WTC11 (cell line): Measurements from ENCODE around the gene ST8SIA4. TPM values are rescaled to one million over a fixed set of nuclear protein-coding genes. Genes with fewer than 3 reads are reported as not detected.

Experiments used
- ATAC-seq: fragments of 200-7000 bp; cut with Tn5 transposase; 2 replicates; pipeline ENCODE4 v1.10.0; 2021; ENCODE audit warnings: mild to moderate bottlenecking, moderate library complexity
- CTCF ChIA-PET: fragments of 300-600 bp; sonication (Branson Sonifier 250); formaldehyde crosslinking; loops from one replicate; lab custom pipeline; 2021; ENCODE audit warnings: antibody characterized with exemption; lab: Charles Lee
- POLR2A ChIA-PET: fragments of 350-600 bp; sonication (Branson Sonifier 250); formaldehyde crosslinking; loops from one replicate; lab custom pipeline; 2021; ENCODE audit warnings: antibody characterized with exemption; lab: Charles Lee
- DNase-seq: peaks from one replicate; pipeline ENCODE4 v3.0.0; 2021; ENCODE audit warnings: low spot score
- H3K27ac Mint-ChIP-seq: 2 replicates; pipeline ENCODE4 v1.8.0; 2021; ENCODE audit warnings: mixed read lengths
- H3K27me3 Mint-ChIP-seq: 2 replicates; pipeline ENCODE4 v1.8.0; 2021; ENCODE audit warnings: low read depth, mild to moderate bottlenecking, moderate library complexity, mixed read lengths
- H3K36me3 Mint-ChIP-seq: 2 replicates; pipeline ENCODE4 v1.8.0; 2021; ENCODE audit warnings: mixed read lengths
- H3K4me1 Mint-ChIP-seq: 2 replicates; pipeline ENCODE4 v1.8.0; 2022; ENCODE audit warnings: mixed read lengths
- H3K4me3 Mint-ChIP-seq: 2 replicates; pipeline ENCODE4 v1.8.0; 2021; ENCODE audit warnings: mild to moderate bottlenecking, moderate library complexity, mixed read lengths
- H3K9me3 Mint-ChIP-seq: 2 replicates; pipeline ENCODE4 v1.8.0; 2021; ENCODE audit warnings: mixed read lengths
- CREB1 ChIP-seq: sonication (generic); formaldehyde crosslinking; IDR thresholded peaks from 2 replicates; pipeline ENCODE4 v1.8.0; 2023; ENCODE audit warnings: mild to moderate bottlenecking, missing genetic modification reagents
- FOXJ3 ChIP-seq: sonication (generic); formaldehyde crosslinking; IDR thresholded peaks from 2 replicates; pipeline ENCODE4 v1.9.0; 2021; ENCODE audit warnings: missing genetic modification reagents, mild to moderate bottlenecking, borderline replicate concordance
- GRHL2 ChIP-seq: fragments of 250-450 bp; sonication (Bioruptor Pico); IDR thresholded peaks from 2 replicates; pipeline ENCODE4 v1.8.0; 2022; ENCODE audit warnings: mild to moderate bottlenecking, moderate library complexity; ENCODE audit not compliant: insufficient replicate concordance, severe bottlenecking
- HMGA2 ChIP-seq: fragments of 250-450 bp; sonication (Bioruptor Pico); IDR thresholded peaks from 2 replicates; pipeline ENCODE4 v1.4.0; 2021; ENCODE audit warnings: mild to moderate bottlenecking, moderate library complexity
- KAT7 ChIP-seq: sonication (generic); formaldehyde crosslinking; IDR thresholded peaks from 2 replicates; pipeline ENCODE4 v1.8.1; 2023; ENCODE audit warnings: missing genetic modification reagents, mild to moderate bottlenecking, borderline replicate concordance
- MYBL2 ChIP-seq: sonication (generic); formaldehyde crosslinking; IDR thresholded peaks from 2 replicates; pipeline ENCODE4 v1.8.1; 2023; ENCODE audit warnings: mild to moderate bottlenecking, moderate library complexity, missing genetic modification reagents
- NFATC4 ChIP-seq: fragments of 250-450 bp; sonication (Bioruptor Pico); IDR thresholded peaks from 2 replicates; pipeline ENCODE4 v1.9.0; 2021; ENCODE audit warnings: mild to moderate bottlenecking
- NR3C1 ChIP-seq: sonication (generic); formaldehyde crosslinking; conservative IDR thresholded peaks from 2 replicates; pipeline ENCODE4 v1.8.1; 2023; ENCODE audit warnings: low read depth, mild to moderate bottlenecking, missing genetic modification reagents
- RELA ChIP-seq: sonication (generic); formaldehyde crosslinking; IDR thresholded peaks from 2 replicates; pipeline ENCODE4 v1.8.1; 2022; ENCODE audit warnings: missing genetic modification reagents, mild to moderate bottlenecking, borderline replicate concordance
- TEAD4 ChIP-seq: sonication (generic); formaldehyde crosslinking; IDR thresholded peaks from 2 replicates; pipeline ENCODE4 v1.8.0; 2022; ENCODE audit warnings: mild to moderate bottlenecking, missing genetic modification reagents
- ZNF263 ChIP-seq: sonication (generic); formaldehyde crosslinking; IDR thresholded peaks from 2 replicates; pipeline ENCODE4 v1.8.1; 2022; ENCODE audit warnings: low read depth, mild to moderate bottlenecking, moderate library complexity, missing genetic modification reagents
- ZNF423 ChIP-seq: fragments of 250-450 bp; sonication (Bioruptor Pico); IDR thresholded peaks from 2 replicates; pipeline ENCODE4 v2.1.2; 2022; ENCODE audit warnings: mild to moderate bottlenecking, moderate library complexity
- total RNA-seq: library from RNA; stranded (reverse); gene quantifications from 3 replicates; pipeline ENCODE4 v1.2.3, GENCODE V29; 2021
- TF ChIP-seq, protein P1 (sequence below): fragments of 250-450 bp; sonication (Bioruptor Pico); IDR thresholded peaks from 2 replicates; pipeline ENCODE4 v2.1.2; 2022; ENCODE audit warnings: mild to moderate bottlenecking, moderate library complexity
- TF ChIP-seq, protein P2 (sequence below): sonication (generic); formaldehyde crosslinking; IDR thresholded peaks from 2 replicates; pipeline ENCODE4 v1.8.1; 2023; ENCODE audit warnings: mild to moderate bottlenecking, missing genetic modification reagents
- TF ChIP-seq, protein P3 (sequence below): sonication (generic); formaldehyde crosslinking; IDR thresholded peaks from 2 replicates; pipeline ENCODE4 v1.8.0; 2022; ENCODE audit warnings: mild to moderate bottlenecking, missing genetic modification reagents
- TF ChIP-seq, protein P4 (sequence below): fragments of 250-450 bp; sonication (Bioruptor Pico); IDR thresholded peaks from 2 replicates; pipeline ENCODE4 v1.9.0; 2021; ENCODE audit warnings: mild to moderate bottlenecking
- TF ChIP-seq, protein P5 (sequence below): sonication (generic); formaldehyde crosslinking; conservative IDR thresholded peaks from 2 replicates; pipeline ENCODE4 v1.8.1; 2022; ENCODE audit warnings: mild to moderate bottlenecking, missing genetic modification reagents
- TF ChIP-seq, protein P6 (sequence below): fragments of 250-450 bp; sonication (Bioruptor Pico); conservative IDR thresholded peaks from 2 replicates; pipeline ENCODE4 v1.9.0; 2021; ENCODE audit warnings: mild to moderate bottlenecking

ST8SIA4 gene
- total RNA-seq, 1 experiment from 2014 or later, result 1.3 TPM

- H3K4me1 Mint-ChIP-seq, result peaks cover 25% of the 10 kb centered on the region
- no peaks in the 10 kb centered on the region for H3K36me3 Mint-ChIP-seq
- TF ChIP-seq, protein P1, sequence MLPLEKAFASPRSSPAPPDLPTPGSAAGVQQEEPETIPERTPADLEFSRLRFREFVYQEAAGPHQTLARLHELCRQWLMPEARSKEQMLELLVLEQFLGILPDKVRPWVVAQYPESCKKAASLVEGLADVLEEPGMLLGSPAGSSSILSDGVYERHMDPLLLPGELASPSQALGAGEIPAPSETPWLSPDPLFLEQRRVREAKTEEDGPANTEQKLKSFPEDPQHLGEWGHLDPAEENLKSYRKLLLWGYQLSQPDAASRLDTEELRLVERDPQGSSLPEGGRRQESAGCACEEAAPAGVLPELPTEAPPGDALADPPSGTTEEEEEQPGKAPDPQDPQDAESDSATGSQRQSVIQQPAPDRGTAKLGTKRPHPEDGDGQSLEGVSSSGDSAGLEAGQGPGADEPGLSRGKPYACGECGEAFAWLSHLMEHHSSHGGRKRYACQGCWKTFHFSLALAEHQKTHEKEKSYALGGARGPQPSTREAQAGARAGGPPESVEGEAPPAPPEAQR (CRISPR knock-in tag), result no peak
- TF ChIP-seq FOXJ3 (no peak), NR3C1 (CRISPR knock-in tag) (no peak), TEAD4 (CRISPR knock-in tag) (no peak), CREB1 (CRISPR knock-in tag) (no peak), ZNF263 (CRISPR knock-in tag) (no peak), NFATC4 (no peak), HMGA2 (CRISPR knock-in tag) (no peak), MYBL2 (CRISPR knock-in tag) (no peak), RELA (CRISPR knock-in tag) (no peak), KAT7 (CRISPR knock-in tag) (no peak)
- TF ChIP-seq, protein P2, sequence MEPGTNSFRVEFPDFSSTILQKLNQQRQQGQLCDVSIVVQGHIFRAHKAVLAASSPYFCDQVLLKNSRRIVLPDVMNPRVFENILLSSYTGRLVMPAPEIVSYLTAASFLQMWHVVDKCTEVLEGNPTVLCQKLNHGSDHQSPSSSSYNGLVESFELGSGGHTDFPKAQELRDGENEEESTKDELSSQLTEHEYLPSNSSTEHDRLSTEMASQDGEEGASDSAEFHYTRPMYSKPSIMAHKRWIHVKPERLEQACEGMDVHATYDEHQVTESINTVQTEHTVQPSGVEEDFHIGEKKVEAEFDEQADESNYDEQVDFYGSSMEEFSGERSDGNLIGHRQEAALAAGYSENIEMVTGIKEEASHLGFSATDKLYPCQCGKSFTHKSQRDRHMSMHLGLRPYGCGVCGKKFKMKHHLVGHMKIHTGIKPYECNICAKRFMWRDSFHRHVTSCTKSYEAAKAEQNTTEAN, result no peak
- TF ChIP-seq, protein P3, sequence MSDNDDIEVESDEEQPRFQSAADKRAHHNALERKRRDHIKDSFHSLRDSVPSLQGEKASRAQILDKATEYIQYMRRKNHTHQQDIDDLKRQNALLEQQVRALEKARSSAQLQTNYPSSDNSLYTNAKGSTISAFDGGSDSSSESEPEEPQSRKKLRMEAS (CRISPR knock-in tag), result no peak
- TF ChIP-seq, protein P4, sequence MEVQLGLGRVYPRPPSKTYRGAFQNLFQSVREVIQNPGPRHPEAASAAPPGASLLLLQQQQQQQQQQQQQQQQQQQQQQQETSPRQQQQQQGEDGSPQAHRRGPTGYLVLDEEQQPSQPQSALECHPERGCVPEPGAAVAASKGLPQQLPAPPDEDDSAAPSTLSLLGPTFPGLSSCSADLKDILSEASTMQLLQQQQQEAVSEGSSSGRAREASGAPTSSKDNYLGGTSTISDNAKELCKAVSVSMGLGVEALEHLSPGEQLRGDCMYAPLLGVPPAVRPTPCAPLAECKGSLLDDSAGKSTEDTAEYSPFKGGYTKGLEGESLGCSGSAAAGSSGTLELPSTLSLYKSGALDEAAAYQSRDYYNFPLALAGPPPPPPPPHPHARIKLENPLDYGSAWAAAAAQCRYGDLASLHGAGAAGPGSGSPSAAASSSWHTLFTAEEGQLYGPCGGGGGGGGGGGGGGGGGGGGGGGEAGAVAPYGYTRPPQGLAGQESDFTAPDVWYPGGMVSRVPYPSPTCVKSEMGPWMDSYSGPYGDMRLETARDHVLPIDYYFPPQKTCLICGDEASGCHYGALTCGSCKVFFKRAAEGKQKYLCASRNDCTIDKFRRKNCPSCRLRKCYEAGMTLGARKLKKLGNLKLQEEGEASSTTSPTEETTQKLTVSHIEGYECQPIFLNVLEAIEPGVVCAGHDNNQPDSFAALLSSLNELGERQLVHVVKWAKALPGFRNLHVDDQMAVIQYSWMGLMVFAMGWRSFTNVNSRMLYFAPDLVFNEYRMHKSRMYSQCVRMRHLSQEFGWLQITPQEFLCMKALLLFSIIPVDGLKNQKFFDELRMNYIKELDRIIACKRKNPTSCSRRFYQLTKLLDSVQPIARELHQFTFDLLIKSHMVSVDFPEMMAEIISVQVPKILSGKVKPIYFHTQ (CRISPR knock-in tag), result no peak
- TF ChIP-seq, all 79 proteins: peak for 0
- H3K27me3 Mint-ChIP-seq, result peaks cover 40% of the 10 kb centered on the region
- ATAC-seq (no peak), DNase-seq (no peak)
- POLR2A ChIA-PET, result no interaction called here
- CTCF ChIA-PET, result interaction anchor here (1.0 kb wide), 1 partner anchor 124 kb away, joined by 3 read pairs; no protein-coding TSS in a partner anchor
- H3K9me3 Mint-ChIP-seq, result no peaks in the 10 kb centered on the region
- H3K4me3 Mint-ChIP-seq, result no peak overlapping the region
- no peak overlapping the region for H3K27ac Mint-ChIP-seq
Observed at GRCh38 chr5:100898504-100899346, 4.4 kb downstream of the ST8SIA4 start.

DNA sequence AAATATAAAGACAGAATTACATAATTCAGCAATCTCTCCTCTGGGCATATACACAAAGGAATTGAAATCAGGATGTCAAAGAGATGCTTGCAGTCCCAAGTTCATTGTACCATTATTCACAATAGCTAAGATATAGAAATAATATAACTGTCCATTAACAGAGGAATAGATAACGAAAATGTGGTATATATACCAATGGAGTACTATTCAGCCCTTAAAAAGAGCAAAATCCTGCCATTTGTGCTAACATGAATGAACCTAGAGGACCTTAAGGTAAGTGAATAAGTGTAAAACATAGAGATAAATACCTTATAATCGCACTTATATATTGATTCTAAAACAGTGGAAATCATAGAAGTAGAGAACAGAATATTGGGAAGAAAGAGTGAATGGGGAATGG lies 7.0 kb downstream of the ST8SIA4 start:
- Mint-ChIP-seq H3K27me3 (peaks cover 13% of the 10 kb centered on the region), H3K4me3 (no peak overlapping the region), H3K27ac (no peak overlapping the region), H3K36me3 (no peaks in the 10 kb centered on the region), H3K9me3 (no peaks in the 10 kb centered on the region), H3K4me1 (peaks cover 5% of the 10 kb centered on the region)
- ATAC-seq (no peak), DNase-seq (no peak)
- TF ChIP-seq GRHL2 (CRISPR knock-in tag), result no peak
- no peak for TF ChIP-seq ZNF423 (CRISPR knock-in tag)
- TF ChIP-seq, protein P5, sequence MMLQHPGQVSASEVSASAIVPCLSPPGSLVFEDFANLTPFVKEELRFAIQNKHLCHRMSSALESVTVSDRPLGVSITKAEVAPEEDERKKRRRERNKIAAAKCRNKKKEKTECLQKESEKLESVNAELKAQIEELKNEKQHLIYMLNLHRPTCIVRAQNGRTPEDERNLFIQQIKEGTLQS (CRISPR knock-in tag), result no peak
- no peak for TF ChIP-seq MYBL2 (CRISPR knock-in tag)
- TF ChIP-seq, protein P6, sequence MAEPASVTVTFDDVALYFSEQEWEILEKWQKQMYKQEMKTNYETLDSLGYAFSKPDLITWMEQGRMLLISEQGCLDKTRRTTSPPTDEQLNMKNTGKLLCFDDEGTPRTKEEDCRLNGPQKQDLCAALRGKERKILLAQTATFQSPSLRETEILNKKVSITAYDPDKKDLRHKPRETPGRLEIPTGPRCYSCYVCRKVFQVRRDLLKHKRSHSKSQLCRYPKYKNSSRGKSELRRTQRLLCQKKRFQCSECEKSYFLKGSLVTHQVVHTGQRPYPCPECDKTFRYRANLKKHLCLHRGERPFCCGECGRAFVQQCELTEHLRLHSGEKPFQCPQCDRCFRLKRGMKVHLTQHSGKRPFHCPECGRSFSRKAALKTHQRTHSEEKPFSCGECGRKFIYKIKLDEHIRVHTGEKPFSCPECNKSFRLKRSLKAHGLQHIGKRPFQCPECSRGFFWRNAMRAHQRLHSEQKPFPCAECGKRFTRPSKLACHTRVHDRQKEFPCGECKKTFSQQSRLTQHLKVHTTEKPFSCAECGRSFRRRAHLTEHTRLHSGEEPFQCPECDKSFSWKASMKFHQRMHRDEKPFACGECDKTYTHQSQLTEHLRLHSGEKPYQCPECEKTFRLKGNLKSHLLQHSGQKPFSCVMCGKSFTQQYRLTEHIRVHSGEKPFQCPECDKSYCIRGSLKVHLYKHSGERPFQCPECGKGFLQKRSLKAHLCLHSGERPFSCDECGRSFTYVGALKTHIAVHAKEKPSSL (CRISPR knock-in tag), result no peak
- POLR2A ChIA-PET, result no interaction called here
- CTCF ChIA-PET, result no interaction called here
